Fibroblast of mammary gland (primary cell): Measurements from ENCODE around the gene C19orf73.
"Not testable (repeated sequence)": the region's sequence is repeated elsewhere in the genome, so short reads cannot be mapped to it uniquely, and the experiment has no call there.

Experiments used
- DNase-seq: peaks from one replicate; pipeline ENCODE4 v3.0.0-alpha.2; 2010; ENCODE audit warnings: low read depth
- H3K4me3 ChIP-seq: 2 replicates; pipeline ENCODE4 v1.5.1; 2011; ENCODE audit warnings: low read depth, mild to moderate bottlenecking, low read length, moderate library complexity; ENCODE audit not compliant: control insufficient read depth
- TF ChIP-seq, protein P1 (sequence below): conservative IDR thresholded peaks from 2 replicates; pipeline ENCODE4 v1.5.1; 2011; ENCODE audit warnings: low read depth, low read length, inconsistent platforms; ENCODE audit not compliant: control insufficient read depth, insufficient read depth

C19orf73 gene

DNA sequence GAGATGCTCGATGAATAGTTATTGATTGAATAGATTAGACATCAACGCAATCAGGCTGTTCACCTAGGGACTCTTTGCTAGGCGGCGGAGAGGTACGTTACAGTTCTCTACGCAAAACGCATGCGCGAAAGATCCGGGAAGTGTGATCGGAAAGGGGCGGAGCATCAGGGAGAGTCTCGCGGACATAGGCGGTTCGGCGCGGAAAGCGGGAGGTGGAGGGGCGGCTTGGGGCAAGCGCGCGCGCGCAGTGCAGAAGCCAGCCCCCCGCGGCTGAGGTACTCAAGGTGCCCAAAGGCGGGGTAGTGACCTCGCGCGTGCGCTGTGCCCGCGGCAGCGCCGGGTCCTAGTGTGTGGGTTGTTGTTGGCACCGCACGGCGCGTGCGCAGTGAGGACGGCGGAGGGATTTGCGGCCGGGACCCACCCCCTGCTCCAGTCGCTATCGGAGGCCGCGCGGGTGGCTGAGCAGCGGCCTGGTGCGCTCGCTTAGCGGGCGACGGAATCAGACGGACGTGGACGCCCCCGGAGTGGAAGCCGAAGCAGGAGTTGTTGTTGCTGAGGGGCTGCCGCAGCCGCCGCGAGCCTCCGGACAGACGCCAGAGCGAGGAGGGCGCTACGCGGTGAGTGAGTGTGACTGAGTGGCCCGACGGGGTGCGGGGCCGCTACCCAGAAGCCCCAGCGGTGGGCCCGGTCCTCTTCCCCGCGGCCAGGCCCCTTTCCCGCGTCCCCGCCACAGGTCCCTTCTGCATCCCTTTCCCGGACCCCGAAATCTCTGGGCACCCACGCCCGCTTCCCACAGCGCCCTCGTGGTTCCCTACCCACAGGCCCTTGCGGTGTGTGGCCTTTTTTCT lies 33.7 kb downstream of the C19orf73 start, which contains the start of gene SNRNP70:
Gene SNRNP70, plus strand, starts transcription at position 432 of the 848 bp plus-strand sequence. CDS start 964 bp downstream, outside the sequence.
- peak within 1 kb of the TSS; percentile 96 for H3K4me3 ChIP-seq
- DNase-seq: peak; percentile 99
- TF ChIP-seq, protein P1, sequence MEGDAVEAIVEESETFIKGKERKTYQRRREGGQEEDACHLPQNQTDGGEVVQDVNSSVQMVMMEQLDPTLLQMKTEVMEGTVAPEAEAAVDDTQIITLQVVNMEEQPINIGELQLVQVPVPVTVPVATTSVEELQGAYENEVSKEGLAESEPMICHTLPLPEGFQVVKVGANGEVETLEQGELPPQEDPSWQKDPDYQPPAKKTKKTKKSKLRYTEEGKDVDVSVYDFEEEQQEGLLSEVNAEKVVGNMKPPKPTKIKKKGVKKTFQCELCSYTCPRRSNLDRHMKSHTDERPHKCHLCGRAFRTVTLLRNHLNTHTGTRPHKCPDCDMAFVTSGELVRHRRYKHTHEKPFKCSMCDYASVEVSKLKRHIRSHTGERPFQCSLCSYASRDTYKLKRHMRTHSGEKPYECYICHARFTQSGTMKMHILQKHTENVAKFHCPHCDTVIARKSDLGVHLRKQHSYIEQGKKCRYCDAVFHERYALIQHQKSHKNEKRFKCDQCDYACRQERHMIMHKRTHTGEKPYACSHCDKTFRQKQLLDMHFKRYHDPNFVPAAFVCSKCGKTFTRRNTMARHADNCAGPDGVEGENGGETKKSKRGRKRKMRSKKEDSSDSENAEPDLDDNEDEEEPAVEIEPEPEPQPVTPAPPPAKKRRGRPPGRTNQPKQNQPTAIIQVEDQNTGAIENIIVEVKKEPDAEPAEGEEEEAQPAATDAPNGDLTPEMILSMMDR: no peak

DNA sequence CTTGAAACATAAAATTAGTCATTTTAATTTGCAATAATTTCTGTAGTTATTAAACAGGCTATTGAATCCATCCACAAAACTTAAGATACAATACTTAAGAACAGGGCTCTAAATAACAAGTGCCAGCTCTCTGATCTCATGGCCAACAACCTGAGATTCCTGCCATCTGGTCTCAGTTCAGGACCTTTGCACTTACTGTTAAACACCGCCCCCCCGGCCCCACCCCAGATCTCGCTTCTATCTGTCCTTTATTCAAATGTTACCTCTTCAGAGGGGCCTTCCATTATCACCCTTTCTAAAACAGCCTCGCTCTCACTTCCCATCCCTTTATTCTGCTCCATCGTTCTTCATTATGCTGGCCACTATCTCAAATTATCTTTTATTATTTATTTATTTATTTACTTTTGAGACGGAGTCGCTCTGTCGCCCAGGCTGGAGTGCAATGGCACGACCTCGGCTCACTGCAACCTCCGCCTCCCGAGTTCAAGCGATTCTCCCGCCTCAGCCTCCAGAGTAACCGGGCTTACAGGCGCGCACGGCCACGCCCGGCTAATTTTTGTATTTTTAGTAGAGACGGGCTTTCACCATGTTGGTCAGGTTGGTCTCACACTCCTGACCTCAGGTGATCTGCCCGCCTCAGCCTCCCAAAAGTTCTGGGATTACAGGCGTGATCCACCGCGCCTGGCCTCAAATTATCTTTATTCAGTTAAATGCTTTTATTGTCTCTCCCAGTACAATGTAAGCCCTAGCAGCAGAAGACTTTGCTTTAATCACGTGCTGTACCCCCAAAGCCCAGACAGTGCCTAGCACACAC lies 34.5 kb downstream of the C19orf73 start:
- H3K4me3 ChIP-seq: peak overlapping the region; percentile 96
- TF ChIP-seq, protein P1: no peak

DNA sequence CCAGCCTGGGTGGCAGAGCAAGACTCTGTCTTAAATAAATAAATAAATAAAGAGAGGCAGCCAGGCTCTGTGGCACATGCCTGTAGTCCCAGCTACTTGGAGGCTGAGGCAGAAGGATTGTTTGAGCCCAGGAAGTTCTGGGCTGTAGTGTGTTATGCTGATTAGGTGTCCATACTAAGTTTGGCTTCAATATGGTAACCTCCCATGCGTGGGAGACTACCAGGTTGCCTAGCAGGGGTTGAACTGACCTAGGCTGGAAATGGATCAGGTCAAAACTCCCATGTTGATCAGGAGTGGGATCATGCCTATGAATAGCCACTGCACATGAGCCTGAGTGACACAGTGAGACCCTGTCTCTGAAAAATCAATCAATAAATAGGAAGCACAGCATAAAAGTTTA lies 37.7 kb downstream of the C19orf73 start:
- no peak for DNase-seq

More for the DNA sequence above, 34.5 kb downstream of the C19orf73 start:
- DNase-seq: no peak

DNA sequence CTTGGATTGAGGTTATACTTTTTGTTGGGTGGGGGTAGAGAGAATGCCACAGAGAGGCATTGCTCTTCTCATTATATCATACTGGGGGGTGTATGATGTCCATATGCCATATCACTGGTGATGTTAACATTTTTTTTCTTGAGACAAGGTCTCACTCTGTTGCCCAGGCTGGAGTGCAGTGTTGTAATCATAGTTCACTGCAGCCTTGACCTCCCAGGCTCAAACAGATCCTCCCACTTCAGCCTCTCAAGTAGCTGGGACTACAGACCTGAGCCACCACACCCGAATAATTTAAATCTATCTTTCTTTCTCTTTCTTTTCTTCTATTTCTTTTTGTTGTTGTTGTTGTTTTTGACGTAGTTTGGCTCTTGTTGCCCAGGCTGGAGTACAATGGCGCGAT lies 38.6 kb downstream of the C19orf73 start:
- no peak overlapping the region for H3K4me3 ChIP-seq
- DNase-seq: no peak
- TF ChIP-seq, protein P1: no peak

More for the DNA sequence above, 37.7 kb downstream of the C19orf73 start:
- TF ChIP-seq, protein P1: no peak
- no peak overlapping the region for H3K4me3 ChIP-seq

DNA sequence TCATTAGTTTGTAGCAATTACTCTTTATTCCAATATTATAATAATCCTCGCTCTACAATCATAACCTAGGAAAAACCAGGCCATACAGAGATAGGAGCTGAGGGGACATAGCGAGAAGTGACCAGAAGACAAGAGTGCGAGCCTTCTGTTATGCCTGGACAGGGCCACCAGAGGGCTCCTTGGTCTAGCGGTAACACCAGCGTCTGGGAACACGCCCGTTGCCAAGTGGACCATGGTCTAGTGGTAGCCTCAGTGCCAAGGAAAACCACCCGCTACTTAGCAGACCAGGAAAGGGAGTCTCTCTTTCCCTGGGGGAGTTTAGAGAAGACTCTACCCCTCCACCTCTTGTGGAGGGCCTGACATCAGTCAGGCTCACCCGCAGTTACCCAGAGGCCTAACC lies 44.1 kb downstream of the C19orf73 start:
- TF ChIP-seq, protein P1: peak; percentile 51
- DNase-seq: peak; percentile 64
- not testable (repeated sequence) for H3K4me3 ChIP-seq

DNA sequence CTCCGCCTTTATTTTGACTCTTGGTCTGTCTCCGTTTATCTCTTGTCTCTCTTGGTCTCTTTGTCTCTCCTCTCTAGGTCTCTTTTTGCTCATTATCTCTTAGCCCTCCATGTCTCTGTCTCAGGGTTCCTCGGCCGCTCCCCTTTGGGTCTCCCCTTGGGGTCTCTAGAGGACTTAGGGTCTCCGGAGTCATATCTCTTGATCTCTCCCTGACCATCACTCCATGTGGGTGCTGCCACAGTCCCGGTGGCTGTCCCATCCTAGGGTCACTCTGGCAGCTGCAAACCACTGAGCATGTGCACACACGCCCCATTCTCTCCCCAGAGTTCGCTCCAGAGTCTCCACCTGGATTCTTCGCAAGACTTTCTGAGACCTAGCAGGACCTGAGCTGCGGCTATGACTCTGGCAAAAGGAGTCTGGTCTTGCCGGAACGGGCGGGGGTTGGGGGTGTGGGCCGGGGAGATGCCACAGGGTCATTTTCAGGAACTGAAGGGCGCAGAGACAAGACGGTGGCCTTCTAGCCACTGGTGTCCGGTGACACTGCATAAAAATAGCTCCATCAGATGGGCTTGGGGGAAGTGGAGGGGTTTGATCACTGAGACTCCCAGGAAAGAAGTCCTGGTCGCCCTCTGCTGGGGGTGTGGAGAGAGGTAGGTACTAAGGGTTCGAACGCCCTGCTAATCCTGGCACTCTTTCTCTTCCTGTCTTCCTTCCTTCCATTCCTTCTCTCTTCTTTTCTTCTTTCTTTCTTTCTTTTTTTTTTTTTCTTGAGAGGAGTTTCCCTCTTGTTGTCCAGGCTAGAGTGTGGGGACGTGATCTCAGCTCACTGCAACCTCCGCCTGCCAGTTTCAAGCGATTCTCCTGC lies 45.2 kb downstream of the C19orf73 start:
- DNase-seq: peak; percentile 18
- TF ChIP-seq, protein P1: peak; percentile 35
- H3K4me3 ChIP-seq: no peak overlapping the region
